SK-N-SH (cell line): ENCODE data around the gene CCDC69. TPM values are rescaled to one million over a fixed set of nuclear protein-coding genes. Genes with fewer than 3 reads are reported as not detected.
"Not testable (repeated sequence)": the region's sequence is repeated elsewhere in the genome, so short reads cannot be mapped to it uniquely, and the experiment has no call there.

Experiments used
- CTCF ChIA-PET: fragments of 300-600, 350-600 bp; formaldehyde crosslinking; extraction: SDS; loops from one replicate; lab custom pipeline; 2021; lab: Yijun Ruan, JAX
- POLR2A ChIA-PET: fragments of 350-600 bp; sonication (Branson Sonifier 250); formaldehyde crosslinking; extraction: SDS; loops from one replicate; lab custom pipeline; 2020; ENCODE audit warnings: antibody characterized with exemption, inconsistent platforms; lab: Yijun Ruan, JAX
- DNase-seq: peaks from one replicate; pipeline ENCODE4 v3.0.0; 2012
- H2AFZ ChIP-seq: fragments of 200-600 bp; sonication (generic); 2 replicates; pipeline ENCODE4 v1.8.1; 2016; ENCODE audit warnings: antibody characterized with exemption, mild to moderate bottlenecking, low read depth
- H3F3A ChIP-seq: fragments of 200-600 bp; sonication (generic); replicated peaks from 2 replicates; pipeline ENCODE3; 2016; ENCODE audit warnings: antibody characterized with exemption, mild to moderate bottlenecking; ENCODE audit not compliant: insufficient read depth
- H3K27ac ChIP-seq, 2 experiments: fragments of 200-500 bp in 1 of 2; fragments of 200-600 bp in 1 of 2; sonication (Bioruptor generic) in 1 of 2; sonication (generic), shearing (Covaris generic) in 1 of 2; 2 replicates each; pipeline versions ENCODE4 v1.5.1 to v1.6.1; 2014 to 2016; ENCODE audit warnings: low read depth in 2 of 2, inconsistent platforms in 1 of 2, low read length in 1 of 2, mild to moderate bottlenecking in 1 of 2, mixed read lengths in 1 of 2
- H3K27me3 ChIP-seq: fragments of 200-600 bp; sonication (generic), shearing (Covaris generic); 2 replicates; pipeline ENCODE4 v1.6.1; 2016; ENCODE audit warnings: mixed run types; ENCODE audit not compliant: insufficient read depth
- H3K36me3 ChIP-seq, 2 experiments: fragments of 200-500 bp in 1 of 2; fragments of 200-600 bp in 1 of 2; sonication (Bioruptor generic) in 1 of 2; sonication (generic) in 1 of 2; replicated peaks in 1 of 2; 2 replicates each; pipeline versions ENCODE3 to v1.5.1; 2014 to 2016; ENCODE audit warnings: low read length in 1 of 2, mild to moderate bottlenecking in 1 of 2; ENCODE audit not compliant: insufficient read depth in 2 of 2, control insufficient read depth in 1 of 2
- H3K4me1 ChIP-seq, 2 experiments: fragments of 200-500 bp in 1 of 2; fragments of 200-600 bp in 1 of 2; sonication (Bioruptor generic) in 1 of 2; sonication (generic), shearing (Covaris generic) in 1 of 2; 2 replicates each; pipeline versions ENCODE4 v1.5.1 to v1.6.1; 2014 to 2016; ENCODE audit warnings: low read depth in 1 of 2, low read length in 1 of 2, mixed run types in 1 of 2; ENCODE audit not compliant: insufficient read depth in 2 of 2, control insufficient read depth in 1 of 2
- H3K4me2 ChIP-seq: fragments of 200-600 bp; sonication (generic), shearing (Covaris generic); 2 replicates; pipeline ENCODE4 v1.6.1; 2017; ENCODE audit warnings: mixed run types
- H3K4me3 ChIP-seq, 2 experiments: fragments of 200-500 bp in 1 of 2; fragments of 200-600 bp in 1 of 2; sonication (Bioruptor generic) in 1 of 2; sonication (generic), shearing (Covaris generic) in 1 of 2; 2 replicates each; pipeline versions ENCODE4 v1.5.1 to v1.8.1; 2014 to 2016; ENCODE audit warnings: low read depth in 2 of 2, inconsistent platforms in 1 of 2, low read length in 1 of 2, mild to moderate bottlenecking in 1 of 2, mixed read lengths in 1 of 2, moderate library complexity in 1 of 2
- H3K79me2 ChIP-seq: fragments of 200-600 bp; sonication (generic); 2 replicates; pipeline ENCODE4 v1.8.1; 2017; ENCODE audit warnings: mild to moderate bottlenecking; ENCODE audit not compliant: insufficient read depth
- H3K9ac ChIP-seq: fragments of 200-600 bp; sonication (generic); 2 replicates; pipeline ENCODE4 v1.6.1; 2017; ENCODE audit warnings: mixed run types
- H3K9me2 ChIP-seq: fragments of 200-600 bp; sonication (generic); 2 replicates; pipeline ENCODE4 v1.6.1; 2017; ENCODE audit warnings: mixed run types
- H3K9me3 ChIP-seq: fragments of 200-600 bp; sonication (generic); 2 replicates; pipeline ENCODE4 v1.6.1; 2017; ENCODE audit warnings: mixed run types, mild to moderate bottlenecking, moderate library complexity
- H4K20me1 ChIP-seq: fragments of 200-600 bp; sonication (generic); 2 replicates; pipeline ENCODE4 v1.6.1; 2017; ENCODE audit warnings: mild to moderate bottlenecking, mixed run types; ENCODE audit not compliant: insufficient read depth
- CHD2 ChIP-seq: fragments of 150-350 bp; IDR thresholded peaks from 2 replicates; pipeline ENCODE4 v1.6.1; 2018; ENCODE audit warnings: low read length; ENCODE audit not compliant: partially characterized antibody
- ELF1 ChIP-seq: IDR thresholded peaks from 2 replicates; pipeline ENCODE4 v1.4.0; 2012
- EP300 ChIP-seq, 2 experiments: IDR thresholded peaks; 2 replicates each; pipeline versions ENCODE4 v1.4.0 to v1.6.1; 2012; ENCODE audit warnings: borderline replicate concordance in 1 of 2, low read depth in 1 of 2, low read length in 1 of 2
- EZH2phosphoT487 ChIP-seq: fragments of 200-600 bp; sonication (generic); IDR thresholded peaks from 2 replicates; pipeline ENCODE4 v1.6.1; 2017; ENCODE audit warnings: low read depth, mixed run types, mild to moderate bottlenecking, antibody characterized with exemption, moderate library complexity, borderline replicate concordance
- FOXJ3 ChIP-seq: sonication (generic); formaldehyde crosslinking; IDR thresholded peaks from 2 replicates; pipeline ENCODE4 v1.5.1; 2020; ENCODE audit warnings: mild to moderate bottlenecking, missing genetic modification reagents
- FOXM1 ChIP-seq: IDR thresholded peaks from 2 replicates; pipeline ENCODE4 v1.4.0; 2012; ENCODE audit warnings: low read depth, mild to moderate bottlenecking
- JUND ChIP-seq: IDR thresholded peaks from 2 replicates; pipeline ENCODE4 v1.4.0; 2012
- MEF2A ChIP-seq: IDR thresholded peaks from 2 replicates; pipeline ENCODE4 v1.4.0; 2012; ENCODE audit warnings: low read depth, borderline replicate concordance
- MXI1 ChIP-seq: IDR thresholded peaks from 2 replicates; pipeline ENCODE4 v1.6.1; 2012; ENCODE audit warnings: mild to moderate bottlenecking, low read depth, low read length, improper control_type of control experiment
- NFIC ChIP-seq: IDR thresholded peaks from 2 replicates; pipeline ENCODE4 v1.4.0; 2012; ENCODE audit warnings: borderline replicate concordance
- RAD21 ChIP-seq: IDR thresholded peaks from 2 replicates; pipeline ENCODE4 v1.6.1; 2012; ENCODE audit warnings: mild to moderate bottlenecking, low read length
- RCOR1 ChIP-seq: fragments of 150-350 bp; IDR thresholded peaks from 2 replicates; pipeline ENCODE4 v1.6.1; 2017; ENCODE audit warnings: antibody characterized with exemption, low read length
- RFX5 ChIP-seq: IDR thresholded peaks from 2 replicates; pipeline ENCODE4 v1.6.1; 2012; ENCODE audit warnings: mild to moderate bottlenecking, improper control_type of control experiment, low read length
- SMC3 ChIP-seq: IDR thresholded peaks from 2 replicates; pipeline ENCODE4 v1.6.1; 2012; ENCODE audit warnings: low read depth, low read length, improper control_type of control experiment
- TAF1 ChIP-seq: IDR thresholded peaks from 2 replicates; pipeline ENCODE4 v1.6.1; 2012; ENCODE audit warnings: low read depth, mild to moderate bottlenecking, low read length, moderate library complexity, borderline replicate concordance
- WGBS: methylation state at CpG from one replicate; pipeline ENCODE4 v1.1.6; 2017; ENCODE audit warnings: low lambda C conversion rate; 5-methylcytosine and 5-hydroxymethylcytosine counted together
- polyA plus RNA-seq, 3 experiments: library from polyadenylated mRNA; depleted of rRNA; stranded (reverse); fragments of >200 nt; gene quantifications; 2 replicates each; pipeline ENCODE4 v1.2.3, GENCODE V29; 2012
- TF ChIP-seq, protein P1 (sequence below): IDR thresholded peaks from 2 replicates; pipeline ENCODE4 v1.4.0; 2012; ENCODE audit warnings: low read depth
- TF ChIP-seq, protein P2 (sequence below): fragments of 150-350 bp; IDR thresholded peaks from 2 replicates; pipeline ENCODE4 v1.6.1; 2017; ENCODE audit warnings: antibody characterized with exemption, low read length, low read depth, borderline replicate concordance
- TF ChIP-seq, protein P3 (sequence below): IDR thresholded peaks from 2 replicates; pipeline ENCODE4 v1.6.1; 2012; ENCODE audit warnings: mild to moderate bottlenecking, low read depth, low read length, moderate library complexity

The CCDC69 gene
- polyA plus RNA-seq, 1 of the 3 experiments (the other 2 are of a cell fraction), result 0.38 TPM

DNA sequence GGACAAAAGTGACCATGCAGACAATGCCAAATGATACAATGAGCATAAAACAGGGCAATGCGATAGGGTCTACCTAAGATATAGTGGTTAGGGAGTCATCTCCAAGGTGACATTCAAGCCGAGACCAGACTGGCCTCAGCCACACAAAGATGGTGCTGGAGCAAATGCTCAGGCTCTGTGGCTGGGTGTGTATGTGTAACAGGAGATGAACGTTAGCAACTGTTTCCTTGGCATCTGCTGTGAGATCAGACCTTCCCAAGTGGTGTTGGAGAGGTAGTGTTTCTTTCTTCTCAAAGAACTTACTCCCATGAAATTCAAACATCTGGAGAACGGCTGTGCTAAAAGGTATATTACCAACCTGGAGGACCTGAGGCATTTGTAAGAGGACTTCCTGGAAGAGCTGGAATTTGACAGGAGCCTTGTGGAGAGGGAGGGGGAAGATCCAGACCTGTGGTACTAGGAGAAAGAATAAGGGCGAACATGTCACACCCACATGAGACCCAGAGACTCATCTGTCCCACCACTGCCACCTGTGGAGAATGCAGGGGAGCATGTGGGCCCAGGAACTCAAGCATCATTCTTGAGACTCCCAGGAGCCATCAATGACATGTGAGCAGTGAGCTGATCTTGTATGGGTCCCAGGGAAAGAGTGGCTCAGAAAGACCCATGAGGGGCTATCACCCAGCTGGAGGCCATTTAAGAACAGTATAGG, 45.0 kb downstream of the CCDC69 start:
- DNase-seq, result no peak

DNA sequence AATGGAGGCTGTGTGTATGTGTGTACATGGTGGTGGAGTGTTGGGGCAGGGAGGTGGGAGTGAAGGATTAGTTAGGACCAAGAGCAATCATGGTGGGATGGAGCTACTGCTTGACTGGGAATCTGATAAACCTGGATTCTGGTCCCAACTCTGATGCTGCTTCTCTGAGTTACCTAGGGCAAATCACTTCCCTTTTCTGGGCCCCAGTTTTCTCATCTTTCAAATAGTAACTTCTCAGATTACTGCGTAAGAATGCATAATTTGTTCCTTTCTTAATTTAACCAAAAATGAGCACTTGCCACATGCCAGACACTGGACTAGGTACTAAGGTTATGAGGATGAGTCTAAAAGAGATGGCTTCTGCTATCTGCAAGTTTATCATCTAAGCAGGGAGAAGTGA, 45.5 kb downstream of the CCDC69 start:
- Histone ChIP-seq H3K9me3 (no peaks in the 10 kb centered on the region), H4K20me1 (no peaks in the 10 kb centered on the region), H3K36me3 (no peaks in the 10 kb centered on the region), H3F3A (no peaks in the 10 kb centered on the region), H3K27ac (no peak overlapping the region), H3K4me2 (no peak overlapping the region), H2AFZ (no peak overlapping the region), H3K4me3 (no peak overlapping the region), H3K9ac (no peak overlapping the region), H3K9me2 (no peaks in the 10 kb centered on the region), H3K4me1 (no peaks in the 10 kb centered on the region; a peak in 1 of 4 replicates), H3K27me3 (no peaks in the 10 kb centered on the region; the same call in 1 of the 2 replicates), H3K79me2 (no peaks in the 10 kb centered on the region)
- TF ChIP-seq EZH2phosphoT487 (no peak), FOXJ3 (no peak), EP300 (IDR thresholded peaks at IDR 0.05; ENCODE audit: borderline replicate concordance in 1 of 2, low read depth in 1 of 2, low read length in 1 of 2) (no peak), MEF2A (no peak), JUND (no peak), NFIC (no peak), SMC3 (no peak)
- TF ChIP-seq, protein P1, sequence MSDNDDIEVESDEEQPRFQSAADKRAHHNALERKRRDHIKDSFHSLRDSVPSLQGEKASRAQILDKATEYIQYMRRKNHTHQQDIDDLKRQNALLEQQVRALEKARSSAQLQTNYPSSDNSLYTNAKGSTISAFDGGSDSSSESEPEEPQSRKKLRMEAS, result no peak
- TF ChIP-seq, protein P2, sequence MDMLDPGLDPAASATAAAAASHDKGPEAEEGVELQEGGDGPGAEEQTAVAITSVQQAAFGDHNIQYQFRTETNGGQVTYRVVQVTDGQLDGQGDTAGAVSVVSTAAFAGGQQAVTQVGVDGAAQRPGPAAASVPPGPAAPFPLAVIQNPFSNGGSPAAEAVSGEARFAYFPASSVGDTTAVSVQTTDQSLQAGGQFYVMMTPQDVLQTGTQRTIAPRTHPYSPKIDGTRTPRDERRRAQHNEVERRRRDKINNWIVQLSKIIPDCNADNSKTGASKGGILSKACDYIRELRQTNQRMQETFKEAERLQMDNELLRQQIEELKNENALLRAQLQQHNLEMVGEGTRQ, result no peak
- TF ChIP-seq, protein P3, sequence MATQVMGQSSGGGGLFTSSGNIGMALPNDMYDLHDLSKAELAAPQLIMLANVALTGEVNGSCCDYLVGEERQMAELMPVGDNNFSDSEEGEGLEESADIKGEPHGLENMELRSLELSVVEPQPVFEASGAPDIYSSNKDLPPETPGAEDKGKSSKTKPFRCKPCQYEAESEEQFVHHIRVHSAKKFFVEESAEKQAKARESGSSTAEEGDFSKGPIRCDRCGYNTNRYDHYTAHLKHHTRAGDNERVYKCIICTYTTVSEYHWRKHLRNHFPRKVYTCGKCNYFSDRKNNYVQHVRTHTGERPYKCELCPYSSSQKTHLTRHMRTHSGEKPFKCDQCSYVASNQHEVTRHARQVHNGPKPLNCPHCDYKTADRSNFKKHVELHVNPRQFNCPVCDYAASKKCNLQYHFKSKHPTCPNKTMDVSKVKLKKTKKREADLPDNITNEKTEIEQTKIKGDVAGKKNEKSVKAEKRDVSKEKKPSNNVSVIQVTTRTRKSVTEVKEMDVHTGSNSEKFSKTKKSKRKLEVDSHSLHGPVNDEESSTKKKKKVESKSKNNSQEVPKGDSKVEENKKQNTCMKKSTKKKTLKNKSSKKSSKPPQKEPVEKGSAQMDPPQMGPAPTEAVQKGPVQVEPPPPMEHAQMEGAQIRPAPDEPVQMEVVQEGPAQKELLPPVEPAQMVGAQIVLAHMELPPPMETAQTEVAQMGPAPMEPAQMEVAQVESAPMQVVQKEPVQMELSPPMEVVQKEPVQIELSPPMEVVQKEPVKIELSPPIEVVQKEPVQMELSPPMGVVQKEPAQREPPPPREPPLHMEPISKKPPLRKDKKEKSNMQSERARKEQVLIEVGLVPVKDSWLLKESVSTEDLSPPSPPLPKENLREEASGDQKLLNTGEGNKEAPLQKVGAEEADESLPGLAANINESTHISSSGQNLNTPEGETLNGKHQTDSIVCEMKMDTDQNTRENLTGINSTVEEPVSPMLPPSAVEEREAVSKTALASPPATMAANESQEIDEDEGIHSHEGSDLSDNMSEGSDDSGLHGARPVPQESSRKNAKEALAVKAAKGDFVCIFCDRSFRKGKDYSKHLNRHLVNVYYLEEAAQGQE, result no peak
- ChIA-PET POLR2A (no interaction called here), CTCF (interaction anchor here (1.1 to 1.5 kb wide), 3 partner anchors 12 to 52 kb away, joined by 3 to 4 read pairs (median 3); no protein-coding TSS in a partner anchor)
- no peak for DNase-seq
- WGBS, result 93% methylated on average over 1 of the region's 1 CpG

More for the DNA sequence above, 45.0 kb downstream of the CCDC69 start:
- Histone ChIP-seq H3K9ac (no peak overlapping the region), H3K9me2 (no peaks in the 10 kb centered on the region), H3K9me3 (no peaks in the 10 kb centered on the region), H3K4me2 (no peak overlapping the region), H2AFZ (no peak overlapping the region), H3K27me3 (no peaks in the 10 kb centered on the region; the same call in 1 of the 2 replicates), H4K20me1 (no peaks in the 10 kb centered on the region), H3F3A (no peaks in the 10 kb centered on the region), H3K79me2 (no peaks in the 10 kb centered on the region), H3K4me3 (no peak overlapping the region), H3K36me3 (no peaks in the 10 kb centered on the region), H3K27ac (no peak overlapping the region), H3K4me1 (no peaks in the 10 kb centered on the region; a peak in 1 of 4 replicates)
- CTCF ChIA-PET, result interaction anchor here (1.9 kb wide), 1 partner anchor 14 kb away, joined by 5 read pairs; no protein-coding TSS in a partner anchor
- 53% methylated on average over 5 of the region's 5 CpGs for WGBS
- POLR2A ChIA-PET, result no interaction called here
- no peak for TF ChIP-seq RAD21
- TF ChIP-seq CHD2, result no peak
- no peak for TF ChIP-seq RFX5
- TF ChIP-seq, protein P1, result no peak
- no peak for TF ChIP-seq RCOR1
- TF ChIP-seq FOXJ3, result no peak
- no peak for TF ChIP-seq MXI1
- TF ChIP-seq JUND, result no peak
- TF ChIP-seq TAF1, result no peak
- no peak for TF ChIP-seq ELF1
- no peak for TF ChIP-seq FOXM1
- TF ChIP-seq, all 33 proteins: peak for 0

DNA sequence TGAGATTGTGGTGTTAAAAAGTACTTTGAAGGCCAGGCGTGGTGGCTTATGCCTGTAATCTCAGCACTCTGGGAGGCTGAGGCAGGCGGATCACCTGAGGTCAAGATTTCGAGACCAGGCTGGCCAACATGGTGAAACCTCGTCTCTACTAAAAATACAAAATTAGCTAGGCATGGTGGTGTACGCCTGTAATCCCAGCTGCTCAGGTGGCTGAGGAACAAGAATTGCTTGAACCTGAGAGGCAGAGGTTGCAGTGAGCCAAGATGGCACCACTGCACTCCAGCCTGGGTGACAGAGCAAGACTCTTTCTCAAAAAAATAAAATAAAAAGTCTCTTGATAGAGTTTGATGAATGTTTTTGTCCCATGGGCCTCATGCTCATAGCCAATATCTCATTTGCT, 47.6 kb downstream of the CCDC69 start:
- H3K9ac ChIP-seq, H2AFZ ChIP-seq, H3K9me3 ChIP-seq, H3K4me3 ChIP-seq, H3K4me1 ChIP-seq, POLR2A ChIA-PET, H3K79me2 ChIP-seq, H3K27ac ChIP-seq, H4K20me1 ChIP-seq, H3F3A ChIP-seq, H3K9me2 ChIP-seq, H3K27me3 ChIP-seq, H3K36me3 ChIP-seq, H3K4me2 ChIP-seq, DNase-seq: not testable (repeated sequence)
- 52% methylated on average over 5 of the region's 5 CpGs for WGBS
- CTCF ChIA-PET, result interaction anchor here (0.7 to 2.1 kb wide), 2 partner anchors 11 to 50 kb away, joined by 3 to 17 read pairs; no protein-coding TSS in a partner anchor
